ENCODE data around the gene FKBP2. TPM values are rescaled to one million over a fixed set of nuclear protein-coding genes. Genes with fewer than 3 reads are reported as not detected.

FKBP2 gene
- total and polyA plus RNA-seq, 4 donors = 65.2 to 397 (median 150) TPM

GRCh38 chr11:64219354-64219684 is 21.6 kb upstream of the FKBP2 start:
- no peaks in the 10 kb centered on the region for H3K9me3 ChIP-seq (ENCODE audit: control insufficient read depth in 4 of 4, insufficient read depth in 3 of 4, low read length in 3 of 4)
- ATAC-seq (ENCODE audit: insufficient read depth, low FRiP score) (no peak), DNase-seq (no peak)
- H3K9ac ChIP-seq (ENCODE audit: insufficient read depth in 1 of 2, low read length in 2 of 2) = no peak overlapping the region
- TF ChIP-seq, protein P1, sequence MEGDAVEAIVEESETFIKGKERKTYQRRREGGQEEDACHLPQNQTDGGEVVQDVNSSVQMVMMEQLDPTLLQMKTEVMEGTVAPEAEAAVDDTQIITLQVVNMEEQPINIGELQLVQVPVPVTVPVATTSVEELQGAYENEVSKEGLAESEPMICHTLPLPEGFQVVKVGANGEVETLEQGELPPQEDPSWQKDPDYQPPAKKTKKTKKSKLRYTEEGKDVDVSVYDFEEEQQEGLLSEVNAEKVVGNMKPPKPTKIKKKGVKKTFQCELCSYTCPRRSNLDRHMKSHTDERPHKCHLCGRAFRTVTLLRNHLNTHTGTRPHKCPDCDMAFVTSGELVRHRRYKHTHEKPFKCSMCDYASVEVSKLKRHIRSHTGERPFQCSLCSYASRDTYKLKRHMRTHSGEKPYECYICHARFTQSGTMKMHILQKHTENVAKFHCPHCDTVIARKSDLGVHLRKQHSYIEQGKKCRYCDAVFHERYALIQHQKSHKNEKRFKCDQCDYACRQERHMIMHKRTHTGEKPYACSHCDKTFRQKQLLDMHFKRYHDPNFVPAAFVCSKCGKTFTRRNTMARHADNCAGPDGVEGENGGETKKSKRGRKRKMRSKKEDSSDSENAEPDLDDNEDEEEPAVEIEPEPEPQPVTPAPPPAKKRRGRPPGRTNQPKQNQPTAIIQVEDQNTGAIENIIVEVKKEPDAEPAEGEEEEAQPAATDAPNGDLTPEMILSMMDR (IDR thresholded peaks at IDR 0.05; ENCODE audit: control extremely low read depth, extremely low read depth) = no peak
- H3K4me1 ChIP-seq (ENCODE audit: control insufficient read depth in 5 of 5, insufficient read depth in 5 of 5, low read length in 5 of 5) = peaks cover 0 to 3% (median 0%) of the 10 kb centered on the region in 5 donors
- no peak overlapping the region for H3K4me3 ChIP-seq
- no peak overlapping the region for H3K27ac ChIP-seq (ENCODE audit: low read depth in 1 of 2, low read length in 1 of 2)
- 85 to 91% methylated on average over 7 of the region's 7 CpGs for WGBS, 2 donors
- no peaks in the 10 kb centered on the region for H3K27me3 ChIP-seq (ENCODE audit: control insufficient read depth in 3 of 3, insufficient read depth in 3 of 3, low read length in 2 of 3)
- peaks cover 0 to 43% (median 2%) of the 10 kb centered on the region in 4 donors for H3K36me3 ChIP-seq (ENCODE audit: control insufficient read depth in 4 of 4, insufficient read depth in 4 of 4, low read length in 4 of 4)

DNA sequence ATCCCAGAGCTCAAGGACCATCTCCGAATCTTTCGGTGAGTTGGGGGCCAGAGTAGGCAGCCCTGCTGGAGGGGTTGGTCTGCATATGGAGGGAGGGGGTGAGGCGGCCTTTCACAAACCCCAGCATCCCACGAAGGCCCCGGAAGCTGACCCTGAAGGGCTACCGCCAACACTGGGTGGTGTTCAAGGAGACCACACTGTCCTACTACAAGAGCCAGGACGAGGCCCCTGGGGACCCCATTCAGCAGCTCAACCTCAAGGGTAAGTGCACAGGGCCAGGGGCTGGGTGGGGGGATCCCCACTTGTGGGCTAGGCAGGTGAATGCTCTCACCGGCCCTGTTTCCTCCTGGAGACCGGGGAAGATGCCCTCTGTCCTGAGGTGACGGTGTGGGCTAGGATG is 21.1 kb upstream of the FKBP2 start:
- Histone ChIP-seq H3K27ac (ENCODE audit: low read depth in 1 of 2, low read length in 1 of 2) (no peak overlapping the region), H3K36me3 (ENCODE audit: control insufficient read depth in 4 of 4, insufficient read depth in 4 of 4, low read length in 4 of 4) (peaks cover 0 to 45% (median 2%) of the 10 kb centered on the region in 4 donors), H3K9me3 (ENCODE audit: control insufficient read depth in 4 of 4, insufficient read depth in 3 of 4, low read length in 3 of 4) (no peaks in the 10 kb centered on the region), H3K27me3 (ENCODE audit: control insufficient read depth in 3 of 3, insufficient read depth in 3 of 3, low read length in 2 of 3) (no peaks in the 10 kb centered on the region), H3K4me1 (ENCODE audit: control insufficient read depth in 5 of 5, insufficient read depth in 5 of 5, low read length in 5 of 5) (peaks cover 0 to 3% (median 0%) of the 10 kb centered on the region in 5 donors), H3K9ac (ENCODE audit: insufficient read depth in 1 of 2, low read length in 2 of 2) (no peak overlapping the region), H3K4me3 (no peak overlapping the region)
- DNase-seq (no peak), ATAC-seq (ENCODE audit: insufficient read depth, low FRiP score) (no peak)
- TF ChIP-seq, protein P1 (IDR thresholded peaks at IDR 0.05; ENCODE audit: control extremely low read depth, extremely low read depth) = no peak
- WGBS, 2 donors = 95 to 96% methylated on average over 10 of the region's 10 CpGs

- Histone ChIP-seq H3K36me3 (ENCODE audit: control insufficient read depth in 4 of 4, insufficient read depth in 4 of 4, low read length in 4 of 4) (peaks cover 0 to 45% (median 2%) of the 10 kb centered on the region in 4 donors), H3K9ac (ENCODE audit: insufficient read depth in 1 of 2, low read length in 2 of 2) (no peak overlapping the region), H3K4me3 (no peak overlapping the region), H3K9me3 (ENCODE audit: control insufficient read depth in 4 of 4, insufficient read depth in 3 of 4, low read length in 3 of 4) (no peaks in the 10 kb centered on the region), H3K27ac (ENCODE audit: low read depth in 1 of 2, low read length in 1 of 2) (no peak overlapping the region), H3K27me3 (ENCODE audit: control insufficient read depth in 3 of 3, insufficient read depth in 3 of 3, low read length in 2 of 3) (no peaks in the 10 kb centered on the region), H3K4me1 (ENCODE audit: control insufficient read depth in 5 of 5, insufficient read depth in 5 of 5, low read length in 5 of 5) (peaks cover 0 to 5% (median 0%) of the 10 kb centered on the region in 5 donors)
- DNase-seq = no peak
- ATAC-seq (ENCODE audit: insufficient read depth, low FRiP score) = no peak
- 92 to 95% methylated on average over 17 of the region's 17 CpGs for WGBS, 2 donors
- TF ChIP-seq, protein P1 (IDR thresholded peaks at IDR 0.05; ENCODE audit: control extremely low read depth, extremely low read depth) = no peak
Observed at GRCh38 chr11:64220271-64220670, 20.6 kb upstream of the FKBP2 start.

DNA sequence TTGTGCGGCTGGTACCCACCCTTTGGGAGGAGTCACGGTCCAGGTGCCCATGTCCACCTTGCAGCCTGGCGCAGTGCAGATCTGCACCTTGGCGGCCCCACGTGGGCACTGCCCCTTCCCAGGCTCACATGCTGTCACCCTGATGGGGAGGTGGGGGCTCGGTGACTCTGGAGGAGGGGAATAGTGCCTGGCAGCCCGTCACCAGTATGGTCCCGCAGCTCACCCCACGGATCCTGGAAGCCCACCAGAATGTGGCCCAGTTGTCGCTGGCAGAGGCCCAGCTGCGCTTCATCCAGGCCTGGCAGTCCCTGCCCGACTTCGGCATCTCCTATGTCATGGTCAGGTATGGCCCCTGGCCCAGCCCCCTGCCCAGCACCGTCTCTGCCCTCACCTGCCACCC is 20.1 kb upstream of the FKBP2 start:
- peaks cover 0 to 10% (median 0%) of the 10 kb centered on the region in 5 donors for H3K4me1 ChIP-seq (ENCODE audit: control insufficient read depth in 5 of 5, insufficient read depth in 5 of 5, low read length in 5 of 5)
- 94 to 96% methylated on average over 14 of the region's 14 CpGs for WGBS, 2 donors
- no peaks in the 10 kb centered on the region for H3K9me3 ChIP-seq (ENCODE audit: control insufficient read depth in 4 of 4, insufficient read depth in 3 of 4, low read length in 3 of 4)
- no peak for ATAC-seq (ENCODE audit: insufficient read depth, low FRiP score)
- no peak overlapping the region for H3K9ac ChIP-seq (ENCODE audit: insufficient read depth in 1 of 2, low read length in 2 of 2)
- H3K36me3 ChIP-seq (ENCODE audit: control insufficient read depth in 4 of 4, insufficient read depth in 4 of 4, low read length in 4 of 4) = peaks cover 0 to 45% (median 2%) of the 10 kb centered on the region in 4 donors
- TF ChIP-seq, protein P1 (IDR thresholded peaks at IDR 0.05; ENCODE audit: control extremely low read depth, extremely low read depth) = no peak
- no peak overlapping the region for H3K4me3 ChIP-seq
- no peak overlapping the region for H3K27ac ChIP-seq (ENCODE audit: low read depth in 1 of 2, low read length in 1 of 2)
- DNase-seq = no peak
- H3K27me3 ChIP-seq (ENCODE audit: control insufficient read depth in 3 of 3, insufficient read depth in 3 of 3, low read length in 2 of 3) = no peaks in the 10 kb centered on the region
